Endothelial cell of umbilical vein (primary cell): Measurements from ENCODE around the gene NEK2. TPM values are rescaled to one million over a fixed set of nuclear protein-coding genes. Genes with fewer than 3 reads are reported as not detected.

ENCODE experiments used
- Bru-seq: library from RNA; stranded (reverse); fragments of 400-500 nt; gene quantifications from one replicate; lab custom pipeline; 2021; lab: Mats Ljungman, UMichigan
- BruChase-seq, 2 experiments: library from RNA; stranded (reverse); fragments of 400-500 nt; gene quantifications; one replicate each; lab custom pipeline; 2021; lab: Mats Ljungman, UMichigan
- BruUV-seq: library from RNA; stranded (reverse); fragments of 400-500 nt; replicated peaks from 2 replicates; lab custom pipeline; 2021; lab: Mats Ljungman, UMichigan
- CTCF ChIA-PET: fragments of 300-600, 350-600 bp; sonication (Branson Sonifier 250); formaldehyde crosslinking; loops from one replicate; lab custom pipeline; 2021; ENCODE audit warnings: antibody characterized with exemption, inconsistent platforms; lab: Charles Lee
- POLR2A ChIA-PET: fragments of 300-600, 350-600 bp; sonication (Branson Sonifier 250); formaldehyde crosslinking; loops from one replicate; lab custom pipeline; 2021; ENCODE audit warnings: antibody characterized with exemption, inconsistent platforms; lab: Charles Lee
- DNase-seq: peaks from one replicate; pipeline ENCODE4 v3.0.0-alpha.2; 2011; ENCODE audit warnings: low read depth, low spot score
- FAIRE-seq: peaks from 2 replicates; lab custom pipeline; 2011; peaks lifted over from hg19 to GRCh38; lab: Jason Lieb, UNC
- H2AFZ ChIP-seq: 2 replicates; pipeline ENCODE4 v1.6.0; 2012; ENCODE audit warnings: low read depth, low read length, control low read depth, inconsistent platforms
- H3K27ac ChIP-seq: 2 replicates; pipeline ENCODE4 v1.5.1; 2011; ENCODE audit warnings: low read depth, mild to moderate bottlenecking, control low read depth, low read length, moderate library complexity; ENCODE audit not compliant: insufficient read depth
- H3K27me3 ChIP-seq, 2 experiments: 2 replicates each; pipeline versions ENCODE4 v1.6.0 to v1.6.1; 2011; ENCODE audit warnings: low read length in 2 of 2, mixed read lengths in 1 of 2; ENCODE audit not compliant: control insufficient read depth in 2 of 2, insufficient read depth in 2 of 2
- H3K36me3 ChIP-seq, 2 experiments: 2 replicates in 1 of 2; 3 replicates in 1 of 2; pipeline ENCODE4 v1.5.1; 2011; ENCODE audit warnings: low read length in 2 of 2, mild to moderate bottlenecking in 1 of 2, moderate library complexity in 1 of 2; ENCODE audit not compliant: control insufficient read depth in 2 of 2, insufficient read depth in 2 of 2; ENCODE audit errors: extremely low read depth in 1 of 2
- H3K4me1 ChIP-seq: 3 replicates; pipeline ENCODE4 v1.5.1; 2011; ENCODE audit warnings: mild to moderate bottlenecking, low read length; ENCODE audit not compliant: control insufficient read depth, insufficient read depth; ENCODE audit errors: extremely low read depth
- H3K4me2 ChIP-seq: 2 replicates; pipeline ENCODE4 v1.6.1; 2011; ENCODE audit warnings: low read length, control low read depth, mixed read lengths; ENCODE audit not compliant: insufficient read depth
- H3K4me3 ChIP-seq, 3 experiments: fragments of 200-600 bp in 1 of 3; sonication (generic), shearing (Covaris generic) in 1 of 3; replicated peaks in 1 of 3; 2 replicates each; pipeline ENCODE4 v1.5.1; 2011 to 2016; ENCODE audit warnings: control low read depth in 3 of 3, low read length in 3 of 3, mild to moderate bottlenecking in 2 of 3, inconsistent platforms in 1 of 3, low read depth in 1 of 3, moderate library complexity in 1 of 3; ENCODE audit not compliant: insufficient read depth in 1 of 3
- H3K79me2 ChIP-seq: 2 replicates; pipeline ENCODE4 v1.6.0; 2012; ENCODE audit warnings: low read length, inconsistent platforms; ENCODE audit not compliant: control insufficient read depth, insufficient read depth
- H3K9ac ChIP-seq: replicated peaks from 2 replicates; pipeline ENCODE3; 2011; ENCODE audit warnings: low read length, control low read depth; ENCODE audit not compliant: insufficient read depth; ENCODE audit errors: extremely low read depth
- H3K9me1 ChIP-seq: replicated peaks from 3 replicates; pipeline ENCODE4 v1.6.0; 2011; ENCODE audit warnings: mild to moderate bottlenecking, low read length; ENCODE audit not compliant: control insufficient read depth, insufficient read depth; ENCODE audit errors: extremely low read depth
- H3K9me3 ChIP-seq: replicated peaks from 2 replicates; pipeline ENCODE4 v1.5.1; 2012; ENCODE audit warnings: low read length, inconsistent platforms; ENCODE audit not compliant: control insufficient read depth, insufficient read depth
- H4K20me1 ChIP-seq: replicated peaks from 2 replicates; pipeline ENCODE3; 2011; ENCODE audit warnings: mild to moderate bottlenecking, low read length; ENCODE audit not compliant: control insufficient read depth, insufficient read depth; ENCODE audit errors: extremely low read depth
- EZH2 ChIP-seq: IDR thresholded peaks from 2 replicates; pipeline ENCODE4 v1.6.1; 2012; ENCODE audit warnings: borderline replicate concordance, low read depth, mild to moderate bottlenecking, moderate library complexity, low read length, inconsistent platforms; ENCODE audit not compliant: severe bottlenecking
- GATA2 ChIP-seq: IDR thresholded peaks from 2 replicates; pipeline ENCODE4 v1.7.0; 2011; ENCODE audit warnings: low read depth, mild to moderate bottlenecking, moderate library complexity, mixed read lengths, low read length; ENCODE audit not compliant: insufficient read length, insufficient read depth
- JUN ChIP-seq: IDR thresholded peaks from 2 replicates; pipeline ENCODE4 v1.6.1; 2011; ENCODE audit warnings: borderline replicate concordance, low read depth; ENCODE audit not compliant: insufficient read length, insufficient read depth
- MYC ChIP-seq: IDR thresholded peaks from one replicate; pipeline ENCODE4 v1.6.1; 2011; ENCODE audit warnings: mild to moderate bottlenecking, low read depth, low read length
- POLR2A ChIP-seq: IDR thresholded peaks from 2 replicates; pipeline ENCODE4 v1.6.1; 2012; ENCODE audit warnings: low read depth, mild to moderate bottlenecking, control low read depth, low read length
- POLR2AphosphoS5 ChIP-seq: IDR thresholded peaks from 2 replicates; pipeline ENCODE4 v1.6.1; 2012; ENCODE audit warnings: low read depth, mild to moderate bottlenecking, control low read depth, low read length, moderate library complexity; ENCODE audit not compliant: insufficient read depth
- dilution Hi-C: fragments of 300-500 bp; cut with MboI; formaldehyde crosslinking; loops from one replicate; pipeline ENCODE4 v1.15.0; 2019; ENCODE audit warnings: low sequenced_read_pairs; ENCODE audit not compliant: extremely low pct_ligation_motif_present
- intact Hi-C: fragments of 100-400 bp; cut with micrococcal nuclease; formaldehyde crosslinking; loops from one replicate; pipeline ENCODE4 v1.10.0; 2022
- long read RNA-seq: library from polyadenylated mRNA; stranded (forward); transcript quantifications from one replicate; pipeline ENCODE4 v2.0.0, GENCODE V29; 2021
- polyA minus RNA-seq, 3 experiments: library from RNA; depleted of rRNA, polyadenylated mRNA; stranded (reverse); fragments of >200 nt; gene quantifications; 1 replicate in 1 of 3; 2 replicates in 2 of 3; pipeline ENCODE4 v1.2.3, GENCODE V29; 2011
- polyA plus RNA-seq, 4 experiments: library from polyadenylated mRNA; depleted of rRNA in 3 of 4; stranded (reverse) in 3 of 4; unstranded in 1 of 4; fragments of >200 nt; gene quantifications; 2 replicates each; pipeline versions ENCODE4 v1.2.1 to v1.2.3, GENCODE V29; 2011 to 2012; ENCODE audit warnings: missing spikeins in 1 of 4
- total RNA-seq: library from RNA; stranded (reverse); gene quantifications from 2 replicates; pipeline ENCODE4 v1.2.3, GENCODE V29; 2021
- TF ChIP-seq, protein P1 (sequence below), 2 donors: IDR thresholded peaks; 1 replicate in 1 of 2; 2 replicates in 1 of 2; pipeline ENCODE4 v1.5.1; 2011; ENCODE audit warnings: low read length in 2 of 2, mild to moderate bottlenecking in 2 of 2, moderate library complexity in 2 of 2, control low read depth in 1 of 2, inconsistent platforms in 1 of 2, low read depth in 1 of 2; ENCODE audit not compliant: insufficient read depth in 1 of 2; ENCODE audit errors: extremely low read depth in 1 of 2
- TF ChIP-seq, protein P2 (sequence below): IDR thresholded peaks from 2 replicates; pipeline ENCODE4 v1.6.1; 2011; ENCODE audit not compliant: insufficient read depth, insufficient read length

NEK2 gene
- 19.0 and 20.3 TPM in 2 replicates for total RNA-seq
- 4.1 and 6.6 TPM in 2 replicates for polyA plus RNA-seq
- 12.9 and 13.5 TPM in 2 replicates for polyA plus RNA-seq (2011; cell fraction: cytosol; rRNA removed)
- polyA plus RNA-seq (2011; cell fraction: nucleus; rRNA removed): 7.9 and 10.6 TPM in 2 replicates
- 7.9 and 18.5 TPM in 2 replicates for polyA plus RNA-seq (2012)
- 10.0 and 10.3 TPM in 2 replicates for polyA minus RNA-seq
- 38.7 TPM for polyA minus RNA-seq (2011; cell fraction: cytosol; rRNA and poly(A)+ RNA removed)
- polyA minus RNA-seq (2011; cell fraction: nucleus; rRNA and poly(A)+ RNA removed): 5.2 and 5.6 TPM in 2 replicates
- percentile 59 among the genes with signal in this experiment for Bru-seq, nascent RNA
- BruChase-seq, experiment 1, labeled RNA remaining after a 6-hour chase: percentile 77 among the genes with signal in this experiment
- percentile 60 among the genes with signal in this experiment for BruChase-seq, experiment 2, labeled RNA remaining after a 2-hour chase
- long read RNA-seq, transcript NEK2-202 (8 exons, 2,131 nt): major isoform, 37 of 56 reads
- long read RNA-seq, partial matches to known transcripts: 1 of 56 reads
- long read RNA-seq, other reads (novel, unspliced or antisense): 13 of 56 reads

DNA sequence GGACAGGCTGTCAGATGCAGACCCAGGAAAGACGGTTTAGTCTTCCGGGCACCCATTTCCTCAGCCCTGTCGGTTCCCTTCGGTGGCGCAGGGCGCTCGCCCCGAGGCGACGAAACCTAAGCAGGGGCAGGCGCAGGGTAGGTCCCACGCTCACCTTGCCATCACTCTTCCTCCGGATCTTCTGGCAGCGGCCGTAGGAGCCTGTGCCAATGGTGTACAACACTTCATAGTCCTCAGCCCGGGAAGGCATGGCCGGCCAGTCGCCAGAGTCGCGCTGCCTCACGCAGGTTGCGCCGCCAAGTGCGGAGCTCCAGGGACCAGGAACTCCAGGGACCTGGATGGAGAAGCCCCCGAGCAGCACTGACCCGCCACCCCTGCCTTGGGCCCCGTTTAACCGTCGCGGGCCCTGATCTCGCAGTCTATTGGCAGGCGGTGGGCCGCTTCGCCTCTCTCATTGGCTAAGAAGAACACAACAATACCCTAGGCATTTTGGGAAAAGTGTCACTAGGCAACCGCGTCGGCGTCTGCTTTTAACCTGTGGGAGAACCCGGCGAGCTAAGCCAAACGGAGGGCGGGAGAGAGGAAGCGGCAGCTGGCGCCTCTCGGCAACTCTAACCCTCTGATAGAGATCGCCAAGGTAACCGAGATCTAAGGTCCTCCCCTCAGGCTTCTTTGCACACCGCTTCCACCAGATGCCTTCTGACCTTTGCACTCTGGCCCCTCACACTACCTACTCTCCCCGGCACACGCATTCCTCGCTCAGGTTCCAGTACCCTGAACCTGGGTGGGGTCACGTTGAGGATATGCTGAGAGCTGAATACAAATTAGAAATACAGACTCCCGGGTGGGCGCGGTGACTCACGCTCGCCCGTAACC lies at the start of gene NEK2:
Gene NEK2 (minus strand): TSS at position 392 of the 876 bp plus-strand sequence. CDS start 142 bp downstream, at position 250.
- peak; percentile 91 for FAIRE-seq
- intact Hi-C loops: no loop called here
- no peak for TF ChIP-seq POLR2AphosphoS5
- TF ChIP-seq GATA2: no peak
- no peak for TF ChIP-seq EZH2
- TF ChIP-seq MYC: no peak
- TF ChIP-seq, protein P1, sequence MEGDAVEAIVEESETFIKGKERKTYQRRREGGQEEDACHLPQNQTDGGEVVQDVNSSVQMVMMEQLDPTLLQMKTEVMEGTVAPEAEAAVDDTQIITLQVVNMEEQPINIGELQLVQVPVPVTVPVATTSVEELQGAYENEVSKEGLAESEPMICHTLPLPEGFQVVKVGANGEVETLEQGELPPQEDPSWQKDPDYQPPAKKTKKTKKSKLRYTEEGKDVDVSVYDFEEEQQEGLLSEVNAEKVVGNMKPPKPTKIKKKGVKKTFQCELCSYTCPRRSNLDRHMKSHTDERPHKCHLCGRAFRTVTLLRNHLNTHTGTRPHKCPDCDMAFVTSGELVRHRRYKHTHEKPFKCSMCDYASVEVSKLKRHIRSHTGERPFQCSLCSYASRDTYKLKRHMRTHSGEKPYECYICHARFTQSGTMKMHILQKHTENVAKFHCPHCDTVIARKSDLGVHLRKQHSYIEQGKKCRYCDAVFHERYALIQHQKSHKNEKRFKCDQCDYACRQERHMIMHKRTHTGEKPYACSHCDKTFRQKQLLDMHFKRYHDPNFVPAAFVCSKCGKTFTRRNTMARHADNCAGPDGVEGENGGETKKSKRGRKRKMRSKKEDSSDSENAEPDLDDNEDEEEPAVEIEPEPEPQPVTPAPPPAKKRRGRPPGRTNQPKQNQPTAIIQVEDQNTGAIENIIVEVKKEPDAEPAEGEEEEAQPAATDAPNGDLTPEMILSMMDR (IDR thresholded peaks at IDR 0.05; ENCODE audit: extremely low read depth in 1 of 2, insufficient read depth in 1 of 2, low read depth in 1 of 2, low read length in 2 of 2): no peak
- TF ChIP-seq, protein P2, sequence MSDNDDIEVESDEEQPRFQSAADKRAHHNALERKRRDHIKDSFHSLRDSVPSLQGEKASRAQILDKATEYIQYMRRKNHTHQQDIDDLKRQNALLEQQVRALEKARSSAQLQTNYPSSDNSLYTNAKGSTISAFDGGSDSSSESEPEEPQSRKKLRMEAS: peak; percentile 25
- no peak for TF ChIP-seq JUN
- TF ChIP-seq POLR2A: no peak

More for the DNA sequence above, at the start of gene NEK2:
- H2AFZ ChIP-seq: peak within 1 kb of the TSS; percentile 98
- peak within 1 kb of the TSS; percentile 64 to 85 (median 78) for H3K4me3 ChIP-seq
- H3K4me1 ChIP-seq: peaks cover 12% of the 10 kb centered on the region
- peak within 1 kb of the TSS; percentile 85 for H3K4me2 ChIP-seq
- no peaks in the 10 kb centered on the region for H3K9me3 ChIP-seq
- dilution Hi-C loops: no loop called here
- H3K9me1 ChIP-seq: no peaks in the 10 kb centered on the region
- TSS peak; percentile 67 for BruUV-seq
- CTCF ChIA-PET: interaction anchor here (1.1 to 2.3 kb wide), 3 partner anchors 16 to 396 kb away, joined by 3 to 15 read pairs (median 3); partner anchors contain the start of genes DTL and INTS7
- H3K36me3 ChIP-seq: no peaks in the 10 kb centered on the region
- H3K27me3 ChIP-seq: no peaks in the 10 kb centered on the region
- H4K20me1 ChIP-seq: no peaks in the 10 kb centered on the region
- POLR2A ChIA-PET: interaction anchor here (0.7 kb wide), 1 partner anchor 31 kb away, joined by 7 read pairs; no protein-coding TSS in a partner anchor
- peak within 1 kb of the TSS; percentile 19 for H3K9ac ChIP-seq
- peaks cover 11% of the 10 kb centered on the region for H3K79me2 ChIP-seq
- peak; percentile 91 for DNase-seq
- peak within 1 kb of the TSS; percentile 3 for H3K27ac ChIP-seq
